CD4-positive, alpha-beta T cell (primary cell): ENCODE data around the gene GPC5. TPM values are rescaled to one million over a fixed set of nuclear protein-coding genes. Genes with fewer than 3 reads are reported as not detected.

Experiments
- ATAC-seq: fragments of 200-7000 bp; cut with Tn5 transposase; one replicate; pipeline ENCODE4 v1.10.0; 2022; ENCODE audit warnings: mild to moderate bottlenecking; ENCODE audit not compliant: poor library complexity
- CTCF ChIA-PET: fragments of 350-600 bp; sonication (Branson Sonifier 250); formaldehyde crosslinking; loops from one replicate; lab custom pipeline; 2021; ENCODE audit warnings: antibody characterized with exemption, inconsistent platforms; lab: Charles Lee
- POLR2A ChIA-PET: fragments of 350-600 bp; sonication (Branson Sonifier 250); formaldehyde crosslinking; loops from one replicate; lab custom pipeline; 2021; ENCODE audit warnings: antibody characterized with exemption, inconsistent platforms; lab: Charles Lee
- DNase-seq, 14 experiments: peaks; one replicate each; pipeline ENCODE4 v3.0.0-alpha.2; 2013 to 2020; ENCODE audit warnings: mixed read lengths in 2 of 14
- H3K27ac ChIP-seq, 2 donors: one replicate each; pipeline versions ENCODE4 v1.5.1 to v1.7.0; 2013; ENCODE audit warnings: low read length in 2 of 2, low read depth in 1 of 2, mild to moderate bottlenecking in 1 of 2
- H3K27me3 ChIP-seq, 2 experiments: 1 replicate in 1 of 2; 2 replicates in 1 of 2; pipeline versions ENCODE4 v1.6.1 to v1.7.0; 2013; ENCODE audit warnings: low read length in 2 of 2, control low read depth in 1 of 2, mild to moderate bottlenecking in 1 of 2, moderate library complexity in 1 of 2; ENCODE audit not compliant: insufficient read depth in 2 of 2, control insufficient read depth in 1 of 2
- H3K36me3 ChIP-seq: one replicate; pipeline ENCODE4 v1.6.1; 2013; ENCODE audit warnings: low read length, control low read depth; ENCODE audit not compliant: insufficient read depth
- H3K4me1 ChIP-seq: one replicate; pipeline ENCODE4 v1.6.1; 2013; ENCODE audit warnings: low read length, control low read depth; ENCODE audit not compliant: insufficient read depth
- H3K4me3 ChIP-seq: one replicate; pipeline ENCODE4 v1.5.1; 2013; ENCODE audit warnings: mild to moderate bottlenecking, low read length, moderate library complexity
- H3K9me3 ChIP-seq, 2 experiments: 1 replicate in 1 of 2; 2 replicates in 1 of 2; pipeline versions ENCODE4 v1.6.1 to v1.7.0; 2013; ENCODE audit warnings: low read length in 2 of 2, mild to moderate bottlenecking in 2 of 2, control low read depth in 1 of 2, moderate library complexity in 1 of 2; ENCODE audit not compliant: control insufficient read depth in 1 of 2, insufficient read depth in 1 of 2
- H3K27ac Mint-ChIP-seq: one replicate; pipeline ENCODE4 v1.8.0; 2020; ENCODE audit warnings: mixed read lengths
- H3K27me3 Mint-ChIP-seq: one replicate; pipeline ENCODE4 v1.8.0; 2021; ENCODE audit warnings: mixed read lengths
- H3K36me3 Mint-ChIP-seq: one replicate; pipeline ENCODE4 v1.8.0; 2021; ENCODE audit warnings: low read depth, mixed read lengths
- H3K4me1 Mint-ChIP-seq: one replicate; pipeline ENCODE4 v1.8.0; 2021; ENCODE audit warnings: low read depth, mixed read lengths
- H3K4me3 Mint-ChIP-seq: one replicate; pipeline ENCODE4 v1.8.0; 2020; ENCODE audit warnings: mild to moderate bottlenecking, mixed read lengths
- H3K9me3 Mint-ChIP-seq: one replicate; pipeline ENCODE4 v1.8.0; 2020; ENCODE audit warnings: mixed read lengths
- CTCF ChIP-seq: fragments of 200-600 bp; IDR thresholded peaks from one replicate; pipeline ENCODE4 v1.8.0; 2022; ENCODE audit warnings: antibody characterized with exemption, mild to moderate bottlenecking
- intact Hi-C, 2 experiments: fragments of 100-400 bp; cut with DNase I in 1 of 2; cut with micrococcal nuclease in 1 of 2; formaldehyde crosslinking; loops; one replicate each; pipeline versions ENCODE4 v1.15.1 to v1.9.0; 2023 to 2025; cut with DNase I, micrococcal nuclease
- total RNA-seq, 174 experiments: library from RNA in 2 of 174; stranded (reverse) in 2 of 174; gene quantifications; one replicate each; pipeline ENCODE4 v1.2.3 and lab custom pipeline; 2021 to 2026

Gene GPC5
- total RNA-seq, 2 experiments from 2014 or later = not detected

- DNase-seq = no peak
- Histone ChIP-seq H3K27me3 (no peaks in the 10 kb centered on the region), H3K4me3 (no peak overlapping the region), H3K36me3 (no peaks in the 10 kb centered on the region), H3K9me3 (peaks cover 0 to 10% of the 10 kb centered on the region in 2 experiments), H3K27ac (no peak overlapping the region), H3K4me1 (no peaks in the 10 kb centered on the region)
- Mint-ChIP-seq H3K27me3 (no peaks in the 10 kb centered on the region), H3K36me3 (no peaks in the 10 kb centered on the region), H3K27ac (no peak overlapping the region), H3K9me3 (peaks cover 2% of the 10 kb centered on the region), H3K4me3 (no peak overlapping the region), H3K4me1 (no peaks in the 10 kb centered on the region)
- CTCF ChIA-PET = no interaction called here
- no peak for ATAC-seq
- TF ChIP-seq CTCF = no peak
- intact Hi-C loops = no loop called here
- POLR2A ChIA-PET = no interaction called here
Measured at GRCh38 chr13:91948736-91949135, 550.3 kb downstream of the GPC5 start.

GRCh38 chr13:91950803-91951202 is 552.4 kb downstream of the GPC5 start:
- ChIA-PET POLR2A (no interaction called here), CTCF (no interaction called here)
- Mint-ChIP-seq H3K27ac (no peak overlapping the region), H3K4me1 (no peaks in the 10 kb centered on the region), H3K27me3 (no peaks in the 10 kb centered on the region), H3K36me3 (no peaks in the 10 kb centered on the region), H3K9me3 (no peaks in the 10 kb centered on the region), H3K4me3 (no peak overlapping the region)
- ATAC-seq (no peak), DNase-seq (no peak)
- Histone ChIP-seq H3K36me3 (no peaks in the 10 kb centered on the region), H3K4me3 (no peak overlapping the region), H3K27ac (no peak overlapping the region), H3K4me1 (no peaks in the 10 kb centered on the region), H3K27me3 (no peaks in the 10 kb centered on the region), H3K9me3 (peaks cover 0 to 7% of the 10 kb centered on the region in 2 experiments)
- intact Hi-C loops = no loop called here
- TF ChIP-seq CTCF = no peak

GRCh38 chr13:91955546-91956355 is 557.3 kb downstream of the GPC5 start:
- Mint-ChIP-seq H3K27me3 (no peaks in the 10 kb centered on the region), H3K4me3 (no peak overlapping the region), H3K4me1 (no peaks in the 10 kb centered on the region), H3K9me3 (no peaks in the 10 kb centered on the region), H3K36me3 (no peaks in the 10 kb centered on the region), H3K27ac (no peak overlapping the region)
- no peaks in the 10 kb centered on the region for H3K27me3 ChIP-seq
- no peak overlapping the region for H3K4me3 ChIP-seq
- H3K9me3 ChIP-seq = peaks cover 0 to 8% of the 10 kb centered on the region in 2 experiments
- POLR2A ChIA-PET = no interaction called here
- ATAC-seq = no peak
- H3K4me1 ChIP-seq = no peaks in the 10 kb centered on the region
- H3K27ac ChIP-seq = no peak overlapping the region
- H3K36me3 ChIP-seq = no peaks in the 10 kb centered on the region
- CTCF ChIA-PET = no interaction called here
- TF ChIP-seq CTCF = no peak
- no peak for DNase-seq
- intact Hi-C loops = no loop called here
